ENCODE measurements around the gene KSR2.

KSR2 gene

DNA sequence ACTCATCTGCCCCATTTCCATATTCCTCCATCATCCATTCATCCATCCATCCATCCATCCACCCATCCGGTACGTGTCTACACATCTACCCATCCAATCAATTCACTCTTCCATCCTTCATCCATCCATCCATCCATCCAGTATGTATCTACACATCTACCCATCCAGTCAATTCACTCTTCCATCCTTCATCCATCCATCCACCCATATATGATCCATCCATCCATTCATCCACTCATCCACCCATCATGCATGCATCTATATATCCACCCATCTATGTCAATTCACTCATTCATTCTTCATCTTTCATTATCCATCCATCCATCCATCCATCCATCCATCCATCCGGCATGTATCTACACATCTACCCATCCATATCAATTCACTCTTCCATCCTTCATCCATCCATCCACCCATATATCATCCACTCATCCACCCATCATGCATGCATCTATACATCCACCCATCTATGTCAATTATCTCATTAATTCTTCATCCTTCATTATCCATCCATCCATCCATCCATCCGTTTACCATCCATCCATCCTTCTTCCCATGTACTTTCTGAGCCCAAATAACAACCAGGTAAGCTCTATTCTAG lies 498.8 kb downstream of the KSR2 start:
- Histone ChIP-seq H3K27ac (no peak overlapping the region), H3K4me3 (no peak overlapping the region), H3K27me3 (peaks cover 0 to 3% of the 10 kb centered on the region in 2 donors), H3K9me3 (peaks cover 0 to 5% (median 0%) of the 10 kb centered on the region in 3 donors), H3K4me1 (no peaks in the 10 kb centered on the region), H3K36me3 (no peaks in the 10 kb centered on the region)
- DNase-seq = no peak
- no peak for TF ChIP-seq CTCF (IDR thresholded peaks at IDR 0.05)
- intact Hi-C loops (cut with DNase I; ENCODE audit: low total_unique reads) = no loop called here

DNA sequence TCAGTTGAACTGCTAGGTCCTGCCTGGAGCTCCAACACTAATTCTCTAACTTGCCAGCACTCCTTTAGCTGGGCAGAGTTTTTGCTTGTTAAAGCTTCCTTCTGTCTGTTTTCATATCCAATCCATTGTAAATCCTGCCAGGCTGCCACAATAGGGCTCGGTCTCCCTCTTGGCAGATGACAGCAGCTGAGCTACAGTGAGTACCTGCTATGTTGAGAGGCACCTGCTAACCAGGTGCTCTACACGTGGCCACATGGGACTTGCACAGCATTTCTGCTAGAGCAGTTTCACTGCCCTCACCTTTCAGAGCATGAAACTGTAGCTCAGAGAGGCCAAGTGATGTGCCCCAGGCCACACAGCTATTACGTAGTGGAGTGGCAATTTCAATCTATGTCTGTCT lies 500.8 kb downstream of the KSR2 start:
- H3K27ac ChIP-seq = no peak overlapping the region
- peaks cover 0 to 5% (median 0%) of the 10 kb centered on the region in 3 donors for H3K9me3 ChIP-seq
- no peak for DNase-seq
- peaks cover 0 to 3% of the 10 kb centered on the region in 2 donors for H3K27me3 ChIP-seq
- intact Hi-C loops (cut with DNase I; ENCODE audit: low total_unique reads) = no loop called here
- no peak for TF ChIP-seq CTCF (IDR thresholded peaks at IDR 0.05)
- H3K4me3 ChIP-seq = no peak overlapping the region
- H3K4me1 ChIP-seq = no peaks in the 10 kb centered on the region
- H3K36me3 ChIP-seq = no peaks in the 10 kb centered on the region

DNA sequence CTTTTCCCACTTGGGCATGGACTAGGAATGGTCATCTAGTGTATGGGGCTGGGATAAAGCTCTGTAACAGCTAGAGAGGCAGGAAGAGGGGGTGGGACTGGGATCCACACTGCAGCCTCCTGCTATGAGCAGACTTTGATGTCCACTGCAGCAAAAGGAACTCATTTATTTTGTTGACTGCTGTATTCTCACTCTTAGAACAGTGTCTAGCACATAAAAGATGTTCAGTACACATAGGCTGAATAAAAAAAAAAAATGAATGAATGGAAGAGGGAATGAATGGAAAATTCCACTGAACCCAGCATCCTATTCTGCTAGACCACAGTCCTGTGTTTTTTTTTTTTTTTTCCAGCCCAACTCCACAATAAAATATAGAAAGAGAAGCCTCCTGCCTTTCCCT lies 501.2 kb downstream of the KSR2 start:
- intact Hi-C loops (cut with DNase I; ENCODE audit: low total_unique reads) = no loop called here
- H3K27ac ChIP-seq = no peak overlapping the region
- H3K4me3 ChIP-seq = no peak overlapping the region
- peaks cover 0 to 5% (median 0%) of the 10 kb centered on the region in 3 donors for H3K9me3 ChIP-seq
- no peaks in the 10 kb centered on the region for H3K36me3 ChIP-seq
- no peaks in the 10 kb centered on the region for H3K4me1 ChIP-seq
- peaks cover 0 to 3% of the 10 kb centered on the region in 2 donors for H3K27me3 ChIP-seq
- DNase-seq = no peak
- TF ChIP-seq CTCF (IDR thresholded peaks at IDR 0.05) = no peak

- peaks cover 0 to 3% of the 10 kb centered on the region in 2 donors for H3K27me3 ChIP-seq
- intact Hi-C loops (cut with DNase I; ENCODE audit: low total_unique reads) = no loop called here
- H3K36me3 ChIP-seq = no peaks in the 10 kb centered on the region
- H3K9me3 ChIP-seq = peaks cover 0 to 5% (median 0%) of the 10 kb centered on the region in 3 donors
- no peak overlapping the region for H3K4me3 ChIP-seq
- no peak for DNase-seq
- TF ChIP-seq CTCF (IDR thresholded peaks at IDR 0.05) = no peak
- H3K27ac ChIP-seq = no peak overlapping the region
- no peaks in the 10 kb centered on the region for H3K4me1 ChIP-seq
Measured at GRCh38 chr12:117466677-117467362, 502.0 kb downstream of the KSR2 start.

DNA sequence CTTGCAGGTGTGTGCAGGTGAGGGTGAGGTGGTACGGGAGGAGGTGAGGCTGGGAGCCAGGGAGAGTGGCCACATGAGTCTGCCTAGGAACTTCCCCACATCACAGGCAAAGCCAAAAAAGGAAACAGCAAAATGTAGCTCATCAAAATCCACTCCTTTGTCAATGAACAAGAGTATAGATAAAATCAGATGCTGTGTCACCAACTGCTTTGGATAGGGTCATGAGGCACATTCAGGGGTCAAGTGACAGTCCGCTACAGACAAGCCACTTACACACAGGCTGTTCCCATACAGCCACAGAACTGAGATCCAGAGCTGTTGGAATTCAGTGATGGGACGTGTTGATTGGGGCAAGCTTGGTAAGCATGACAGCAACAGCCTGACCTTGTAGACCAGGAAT lies 507.1 kb downstream of the KSR2 start:
- intact Hi-C loops (cut with DNase I; ENCODE audit: low total_unique reads) = no loop called here
- Histone ChIP-seq H3K27ac (no peak overlapping the region), H3K4me3 (no peak overlapping the region), H3K4me1 (no peaks in the 10 kb centered on the region), H3K36me3 (no peaks in the 10 kb centered on the region), H3K27me3 (peaks cover 0 to 3% of the 10 kb centered on the region in 2 donors), H3K9me3 (no peaks in the 10 kb centered on the region)
- TF ChIP-seq CTCF (IDR thresholded peaks at IDR 0.05) = no peak
- DNase-seq = no peak
